Trophoblast cell (in vitro differentiated cells and primary cell): ENCODE results near the gene TSPYL6.

Source experiments
- DNase-seq, 2 donors: peaks; one replicate each; pipeline ENCODE4 v3.0.0-alpha.2; 2016
- H2AFZ ChIP-seq: 2 replicates; pipeline ENCODE4 v1.6.1; 2013; ENCODE audit warnings: low read length, moderate library complexity, mild to moderate bottlenecking; ENCODE audit not compliant: insufficient read depth, poor library complexity
- H2AK5ac ChIP-seq: 2 replicates; pipeline ENCODE4 v1.6.1; 2013; ENCODE audit warnings: mild to moderate bottlenecking, low read length
- H2BK120ac ChIP-seq: 2 replicates; pipeline ENCODE4 v1.6.1; 2013; ENCODE audit warnings: low read length, mild to moderate bottlenecking, moderate library complexity; ENCODE audit not compliant: insufficient read depth, poor library complexity
- H2BK12ac ChIP-seq: 2 replicates; pipeline ENCODE4 v1.6.1; 2013; ENCODE audit warnings: mild to moderate bottlenecking, low read length, moderate library complexity
- H2BK5ac ChIP-seq: 2 replicates; pipeline ENCODE4 v1.6.1; 2013; ENCODE audit warnings: low read length, low read depth, moderate library complexity, mild to moderate bottlenecking; ENCODE audit not compliant: poor library complexity
- H3K14ac ChIP-seq: 2 replicates; pipeline ENCODE4 v1.6.1; 2013; ENCODE audit warnings: mild to moderate bottlenecking, low read length
- H3K18ac ChIP-seq: 2 replicates; pipeline ENCODE4 v1.6.1; 2013; ENCODE audit warnings: mild to moderate bottlenecking, low read length
- H3K23ac ChIP-seq: 2 replicates; pipeline ENCODE4 v1.6.1; 2013; ENCODE audit warnings: low read length
- H3K27ac ChIP-seq: 2 replicates; pipeline ENCODE4 v1.5.1; 2013; ENCODE audit warnings: low read depth, mild to moderate bottlenecking, inconsistent platforms, low read length, moderate library complexity
- H3K27me3 ChIP-seq: 2 replicates; pipeline ENCODE4 v1.6.1; 2013; ENCODE audit warnings: inconsistent platforms, mild to moderate bottlenecking, low read length, moderate library complexity; ENCODE audit not compliant: insufficient read depth
- H3K36me3 ChIP-seq, 2 experiments: 1 replicate in 1 of 2; 2 replicates in 1 of 2; pipeline ENCODE4 v1.6.1; 2013; ENCODE audit warnings: low read length in 2 of 2, mild to moderate bottlenecking in 2 of 2, moderate library complexity in 1 of 2; ENCODE audit not compliant: insufficient read depth in 2 of 2, control insufficient read depth in 1 of 2
- H3K4ac ChIP-seq: 2 replicates; pipeline ENCODE4 v1.6.1; 2013; ENCODE audit warnings: low read depth, mild to moderate bottlenecking, low read length, moderate library complexity
- H3K4me1 ChIP-seq, 2 experiments: 1 replicate in 1 of 2; 2 replicates in 1 of 2; pipeline ENCODE4 v1.6.1; 2013; ENCODE audit warnings: low read length in 2 of 2, mild to moderate bottlenecking in 2 of 2, moderate library complexity in 1 of 2; ENCODE audit not compliant: insufficient read depth in 2 of 2, control insufficient read depth in 1 of 2
- H3K4me2 ChIP-seq: 2 replicates; pipeline ENCODE4 v1.6.1; 2013; ENCODE audit warnings: inconsistent platforms, mild to moderate bottlenecking, low read length, moderate library complexity
- H3K4me3 ChIP-seq: 2 replicates; pipeline ENCODE4 v1.5.1; 2013; ENCODE audit warnings: mild to moderate bottlenecking, low read depth, low read length, inconsistent platforms
- H3K79me1 ChIP-seq: one replicate; pipeline ENCODE4 v1.6.1; 2013; ENCODE audit warnings: low read length
- H3K79me2 ChIP-seq: 2 replicates; pipeline ENCODE4 v1.6.1; 2013; ENCODE audit warnings: low read length, mild to moderate bottlenecking; ENCODE audit not compliant: control insufficient read depth, insufficient read depth, poor library complexity
- H3K9ac ChIP-seq: 2 replicates; pipeline ENCODE4 v1.6.1; 2013; ENCODE audit warnings: mild to moderate bottlenecking, low read length
- H3K9me3 ChIP-seq: 2 replicates; pipeline ENCODE4 v1.6.1; 2013; ENCODE audit warnings: low read depth, mild to moderate bottlenecking, control low read depth, inconsistent platforms, low read length; ENCODE audit not compliant: insufficient read depth
- H4K12ac ChIP-seq: 2 replicates; pipeline ENCODE4 v1.6.1; 2013; ENCODE audit warnings: low read depth, mild to moderate bottlenecking, low read length, moderate library complexity
- H4K8ac ChIP-seq: 2 replicates; pipeline ENCODE4 v1.6.1; 2013; ENCODE audit warnings: low read depth, mild to moderate bottlenecking, low read length, moderate library complexity
- H4K91ac ChIP-seq: one replicate; pipeline ENCODE4 v1.6.1; 2013; ENCODE audit warnings: low read depth, mild to moderate bottlenecking, low read length, moderate library complexity
- WGBS: extraction: QIAGEN DNeasy Blood & Tissue Kit; methylation state at CpG from one replicate; pipeline ENCODE4 v1.1.7; 2013; ENCODE audit warnings: missing lambda C conversion rate; ENCODE audit not compliant: insufficient read length, insufficient coverage; ENCODE audit errors: extremely low coverage; 5-methylcytosine and 5-hydroxymethylcytosine counted together

The TSPYL6 gene

DNA sequence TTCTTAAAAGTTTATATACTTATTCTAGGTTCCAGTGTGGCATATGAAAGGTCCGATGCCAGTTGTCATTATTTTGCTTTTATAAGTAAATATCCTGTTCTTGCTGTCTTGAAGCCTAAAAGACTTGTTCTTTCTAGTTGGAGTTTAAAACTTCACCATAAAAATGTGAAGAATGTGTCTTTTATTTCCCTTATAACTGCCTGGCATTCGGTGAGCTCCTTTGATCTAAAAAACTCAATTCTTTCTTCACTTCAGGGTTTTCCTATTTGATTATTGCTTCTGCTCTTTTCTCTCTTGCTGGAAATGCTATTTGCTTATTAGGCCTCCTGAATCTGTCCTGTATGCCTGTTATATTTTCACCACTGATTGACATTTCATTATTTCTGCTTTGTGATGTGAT, 51.6 kb downstream of the TSPYL6 start:
- Histone ChIP-seq H4K91ac (no peak overlapping the region), H4K12ac (no peak overlapping the region), H3K4me3 (no peak overlapping the region), H2BK12ac (no peak overlapping the region), H3K9ac (no peak overlapping the region), H3K36me3 (no peaks in the 10 kb centered on the region), H3K79me2 (no peaks in the 10 kb centered on the region), H3K9me3 (peaks cover 2% of the 10 kb centered on the region), H3K18ac (no peak overlapping the region), H3K27ac (no peak overlapping the region), H3K79me1 (no peaks in the 10 kb centered on the region), H3K23ac (no peak overlapping the region), H4K8ac (no peak overlapping the region), H3K4me1 (no peaks in the 10 kb centered on the region), H3K4ac (no peak overlapping the region), H3K14ac (no peak overlapping the region), H2BK120ac (no peak overlapping the region), H3K27me3 (no peaks in the 10 kb centered on the region), H2BK5ac (no peak overlapping the region), H3K4me2 (no peak overlapping the region), H2AFZ (no peak overlapping the region), H2AK5ac (no peak overlapping the region)
- no CpG with 5 or more reads among the region's 2 CpGs for WGBS
- no peak for DNase-seq
